B cell (primary cell): ENCODE data around the gene MACIR. TPM values are rescaled to one million over a fixed set of nuclear protein-coding genes. Genes with fewer than 3 reads are reported as not detected.
"Not testable (repeated sequence)": the region's sequence is repeated elsewhere in the genome, so short reads cannot be mapped to it uniquely, and the experiment has no call there.

Experiments used
- ATAC-seq: fragments of 200-7000 bp; cut with Tn5 transposase; one replicate; pipeline ENCODE4 v1.10.0; 2021; ENCODE audit warnings: low read depth, mild to moderate bottlenecking, moderate number of reproducible peaks, moderate library complexity
- CTCF ChIA-PET: fragments of 350-600 bp; sonication (Branson Sonifier 250); formaldehyde crosslinking; loops from one replicate; lab custom pipeline; 2021; ENCODE audit warnings: antibody characterized with exemption, inconsistent platforms; lab: Charles Lee
- POLR2A ChIA-PET: fragments of 350-600 bp; sonication (Branson Sonifier 250); formaldehyde crosslinking; loops from one replicate; lab custom pipeline; 2021; ENCODE audit warnings: antibody characterized with exemption; lab: Charles Lee
- DNase-seq: peaks from one replicate; pipeline ENCODE4 v3.0.0; 2013
- H2AFZ ChIP-seq: 2 replicates; pipeline ENCODE4 v1.6.1; 2012; ENCODE audit warnings: mild to moderate bottlenecking, low read depth, low read length; ENCODE audit not compliant: insufficient read depth, poor library complexity, severe bottlenecking
- H3K27ac ChIP-seq, 2 donors: 1 replicate in 1 of 2; 2 replicates in 1 of 2; pipeline ENCODE4 v1.5.1; 2012 to 2013; ENCODE audit warnings: low read length in 2 of 2, mild to moderate bottlenecking in 2 of 2, moderate library complexity in 1 of 2
- H3K27me3 ChIP-seq, 4 experiments: fragments of 200-600 bp in 1 of 4; sonication (generic) in 1 of 4; replicated peaks in 1 of 4; 1 replicate in 2 of 4; 2 replicates in 2 of 4; pipeline versions ENCODE4 v1.6.1 to v1.7.0; 2013 to 2016; ENCODE audit warnings: low read length in 3 of 4, mild to moderate bottlenecking in 2 of 4, mixed read lengths in 1 of 4, moderate library complexity in 1 of 4; ENCODE audit not compliant: insufficient read depth in 4 of 4, control insufficient read depth in 3 of 4; ENCODE audit errors: control extremely low read depth in 1 of 4
- H3K36me3 ChIP-seq, 2 experiments: replicated peaks in 1 of 2; 1 replicate in 1 of 2; 2 replicates in 1 of 2; pipeline versions ENCODE4 v1.6.1 to v1.7.1; 2013; ENCODE audit warnings: low read length in 1 of 2; ENCODE audit not compliant: insufficient read depth in 2 of 2, control insufficient read depth in 1 of 2; ENCODE audit errors: control extremely low read depth in 1 of 2, extremely low read depth in 1 of 2
- H3K4me1 ChIP-seq, 2 donors: fragments of 200-600 bp in 1 of 2; sonication (generic) in 1 of 2; 1 replicate in 1 of 2; 2 replicates in 1 of 2; pipeline versions ENCODE4 v1.5.1 to v1.6.1; 2013 to 2017; ENCODE audit warnings: low read length in 2 of 2; ENCODE audit not compliant: control insufficient read depth in 2 of 2, insufficient read depth in 2 of 2
- H3K4me2 ChIP-seq: replicated peaks from 2 replicates; pipeline ENCODE3; 2012; ENCODE audit warnings: mild to moderate bottlenecking, low read depth, low read length; ENCODE audit not compliant: poor library complexity, severe bottlenecking
- H3K4me3 ChIP-seq, 5 experiments: fragments of 200-600 bp in 1 of 5; sonication (generic) in 1 of 5; 1 replicate in 3 of 5; 2 replicates in 2 of 5; pipeline versions ENCODE4 v1.5.1 to v1.7.0; 2011 to 2016; ENCODE audit warnings: low read length in 4 of 5, mild to moderate bottlenecking in 4 of 5, low read depth in 2 of 5, control low read depth in 1 of 5, moderate library complexity in 1 of 5; ENCODE audit not compliant: insufficient read depth in 1 of 5; ENCODE audit errors: control extremely low read depth in 1 of 5, extremely low read depth in 1 of 5
- H3K79me2 ChIP-seq: fragments of 200-600 bp; sonication (generic); one replicate; pipeline ENCODE4 v1.6.0; 2016; ENCODE audit warnings: low read length; ENCODE audit not compliant: control insufficient read depth, insufficient read depth
- H3K9ac ChIP-seq: fragments of 200-600 bp; sonication (generic); 2 replicates; pipeline ENCODE4 v1.6.1; 2017; ENCODE audit warnings: mild to moderate bottlenecking, low read length, moderate library complexity
- H3K9me3 ChIP-seq, 3 donors: one replicate each; pipeline versions ENCODE4 v1.6.1 to v1.7.1; 2013; ENCODE audit warnings: low read length in 2 of 3; ENCODE audit not compliant: control insufficient read depth in 2 of 3, insufficient read depth in 1 of 3; ENCODE audit errors: control extremely low read depth in 1 of 3
- H4K20me1 ChIP-seq: 2 replicates; pipeline ENCODE4 v1.6.0; 2012; ENCODE audit warnings: mild to moderate bottlenecking, low read length; ENCODE audit not compliant: insufficient read depth, control insufficient read depth, poor library complexity, severe bottlenecking
- H3K27ac Mint-ChIP-seq: one replicate; pipeline ENCODE4 v1.8.0; 2021; ENCODE audit warnings: mixed read lengths
- H3K27me3 Mint-ChIP-seq: one replicate; pipeline ENCODE4 v1.8.0; 2021; ENCODE audit warnings: mixed read lengths
- H3K4me1 Mint-ChIP-seq: one replicate; pipeline ENCODE4 v1.8.0; 2021; ENCODE audit warnings: mixed read lengths
- H3K4me3 Mint-ChIP-seq: one replicate; pipeline ENCODE4 v1.8.0; 2021; ENCODE audit warnings: mixed read lengths
- H3K9me3 Mint-ChIP-seq: one replicate; pipeline ENCODE4 v1.8.0; 2022; ENCODE audit warnings: mixed read lengths; ENCODE audit not compliant: insufficient read depth
- CTCF ChIP-seq: fragments of 200-600 bp; IDR thresholded peaks from one replicate; pipeline ENCODE4 v1.8.0; 2022; ENCODE audit warnings: antibody characterized with exemption, mild to moderate bottlenecking
- EZH2 ChIP-seq: IDR thresholded peaks from 2 replicates; pipeline ENCODE4 v1.6.1; 2012; ENCODE audit warnings: borderline replicate concordance, low read depth, mild to moderate bottlenecking, moderate library complexity, low read length; ENCODE audit not compliant: insufficient read depth, poor library complexity, severe bottlenecking
- WGBS: methylation state at CpG from one replicate; pipeline ENCODE4 v1.1.5; 2013; ENCODE audit warnings: missing lambda C conversion rate; ENCODE audit not compliant: insufficient coverage; 5-methylcytosine and 5-hydroxymethylcytosine counted together
- intact Hi-C: fragments of 100-400 bp; cut with micrococcal nuclease; formaldehyde crosslinking; loops from one replicate; pipeline ENCODE4 v1.10.0; 2022
- polyA plus RNA-seq: library from polyadenylated mRNA; depleted of rRNA; stranded (reverse); fragments of >200 nt; gene quantifications from 2 replicates; pipeline ENCODE4 v1.2.3, GENCODE V29; 2012
- total RNA-seq, 2 donors: library from RNA; stranded (reverse); fragments of 120-200 nt in 1 of 2; gene quantifications; 1 replicate in 1 of 2; 2 replicates in 1 of 2; pipeline versions ENCODE4 v1.2.3 to v1.2.4, GENCODE V29; 2013 to 2022

Gene MACIR
- total and polyA plus RNA-seq, 2 donors (not counting 1 experiment from before 2014, with no cell fraction given), result 1.3 to 3.3 TPM

GRCh38 chr5:103218164-103218563, 40.4 kb upstream of the MACIR start:
- intact Hi-C loops, result no loop called here
- DNase-seq, result no peak
- no peak overlapping the region for H3K27ac Mint-ChIP-seq
- no peaks in the 10 kb centered on the region for H4K20me1 ChIP-seq
- H3K4me1 Mint-ChIP-seq, result peaks cover 3% of the 10 kb centered on the region
- no peaks in the 10 kb centered on the region for H3K9me3 ChIP-seq
- no peak overlapping the region for H2AFZ ChIP-seq
- no peak overlapping the region for H3K9ac ChIP-seq
- H3K27ac ChIP-seq, result no peak overlapping the region
- H3K4me3 Mint-ChIP-seq, result no peak overlapping the region
- H3K27me3 Mint-ChIP-seq, result no peaks in the 10 kb centered on the region
- no peak for ATAC-seq
- no peaks in the 10 kb centered on the region for H3K36me3 ChIP-seq
- WGBS, result no CpG with 5 or more reads among the region's 5 CpGs
- no peak overlapping the region for H3K4me3 ChIP-seq
- H3K9me3 Mint-ChIP-seq, result no peaks in the 10 kb centered on the region
- CTCF ChIA-PET, result no interaction called here
- no peak overlapping the region for H3K4me2 ChIP-seq
- no peaks in the 10 kb centered on the region for H3K27me3 ChIP-seq
- H3K4me1 ChIP-seq, result no peaks in the 10 kb centered on the region
- no peaks in the 10 kb centered on the region for H3K79me2 ChIP-seq
- TF ChIP-seq EZH2 (no peak), CTCF (no peak)
- POLR2A ChIA-PET, result no interaction called here

GRCh38 chr5:103219074-103219473, 39.5 kb upstream of the MACIR start:
- H3K4me2 ChIP-seq, POLR2A ChIA-PET, H3K9me3 ChIP-seq, H3K9me3 Mint-ChIP-seq, DNase-seq, CTCF ChIA-PET, H3K79me2 ChIP-seq, H3K9ac ChIP-seq, H3K36me3 ChIP-seq, H3K4me3 Mint-ChIP-seq, H3K4me1 Mint-ChIP-seq, H4K20me1 ChIP-seq, H3K27me3 ChIP-seq, ATAC-seq, H3K27ac Mint-ChIP-seq, H3K4me1 ChIP-seq, H3K4me3 ChIP-seq, H3K27ac ChIP-seq, H3K27me3 Mint-ChIP-seq, intact Hi-C loops, H2AFZ ChIP-seq: not testable (repeated sequence)
- no CpG with 5 or more reads among the region's 2 CpGs for WGBS
